OCI-LY7 (cell line): ENCODE results near the gene NSRP1.

ENCODE experiments used
- CTCF ChIP-seq: fragments of 200-600 bp; sonication (generic); conservative IDR thresholded peaks from 2 replicates; pipeline ENCODE4 v1.5.1; 2014; ENCODE audit warnings: mild to moderate bottlenecking, antibody characterized with exemption, low read length, moderate library complexity, mixed read lengths
- EZH2phosphoT487 ChIP-seq: fragments of 200-600 bp; sonication (generic); IDR thresholded peaks from 2 replicates; pipeline ENCODE4 v1.6.1; 2018; ENCODE audit warnings: low read depth, borderline replicate concordance, mild to moderate bottlenecking, mixed run types, antibody characterized with exemption, low read length, moderate library complexity, mixed read lengths

GRCh38 chr17:30230596-30231125 lies 114.0 kb downstream of the NSRP1 start:
- no peak for TF ChIP-seq CTCF
- TF ChIP-seq EZH2phosphoT487, result no peak
